A549 (cell line): ENCODE data around the gene ACSF3. TPM values are rescaled to one million over a fixed set of nuclear protein-coding genes. Genes with fewer than 3 reads are reported as not detected.

Experiments
- ATAC-seq, 2 experiments: fragments of 200-7000 bp in 1 of 2; fragments of >200 bp in 1 of 2; cut with Nextera tagmentation in 1 of 2; cut with Tn5 transposase in 1 of 2; 3 replicates each; pipeline versions ENCODE4 v1.8.0 to v1.9.1; 2018 to 2020; ENCODE audit warnings: mild to moderate bottlenecking in 1 of 2, moderate library complexity in 1 of 2
- CTCF ChIA-PET: fragments of 300-600 bp; sonication (Branson Sonifier 250); formaldehyde crosslinking; extraction: SDS; loops from one replicate; lab custom pipeline; 2021; ENCODE audit warnings: antibody characterized with exemption, inconsistent platforms; lab: Yijun Ruan, JAX
- POLR2A ChIA-PET: fragments of 350-600 bp; formaldehyde crosslinking; extraction: SDS; loops from one replicate; lab custom pipeline; 2021; ENCODE audit warnings: antibody characterized with exemption, inconsistent platforms; lab: Yijun Ruan, JAX
- DNase-seq, 2 experiments: peaks; one replicate each; pipeline versions ENCODE4 v3.0.0 to v3.0.0-alpha.2; 2011 to 2016; ENCODE audit warnings: low read depth in 1 of 2, low spot score in 1 of 2
- FAIRE-seq: peaks from 2 replicates; lab custom pipeline; 2011; peaks lifted over from hg19 to GRCh38; lab: Jason Lieb, UNC
- H3K27ac ChIP-seq, 2 experiments: fragments of >200 bp; sonication (Bioruptor Twin); formaldehyde crosslinking; 3 replicates each; pipeline ENCODE4 v1.5.1; 2016 to 2017
- H3K4me1 ChIP-seq: fragments of >200 bp; sonication (Bioruptor Twin); formaldehyde crosslinking; 3 replicates; pipeline ENCODE4 v1.6.1; 2016
- H3K4me2 ChIP-seq: fragments of >200 bp; sonication (Bioruptor Twin); formaldehyde crosslinking; 3 replicates; pipeline ENCODE4 v1.6.1; 2016
- H3K4me3 ChIP-seq: fragments of >200 bp; sonication (Bioruptor Twin); formaldehyde crosslinking; 3 replicates; pipeline ENCODE4 v1.5.1; 2016
- H3K9me3 ChIP-seq: fragments of >200 bp; sonication (Bioruptor Twin); formaldehyde crosslinking; 3 replicates; pipeline ENCODE4 v1.6.1; 2016
- BHLHE40 ChIP-seq: IDR thresholded peaks from 2 replicates; pipeline ENCODE4 v1.6.1; 2012; ENCODE audit warnings: low read depth, low read length, inconsistent platforms
- CEBPB ChIP-seq, 2 experiments: fragments of >200 bp in 1 of 2; sonication (Bioruptor Twin) in 1 of 2; formaldehyde crosslinking in 1 of 2; IDR thresholded peaks; 2 replicates each; pipeline ENCODE4 v1.6.1; 2012 to 2016
- CHD2 ChIP-seq: fragments of 150-350 bp; IDR thresholded peaks from 2 replicates; pipeline ENCODE4 v1.6.1; 2014; ENCODE audit warnings: low read length; ENCODE audit not compliant: partially characterized antibody
- EHMT2 ChIP-seq: fragments of 200-600 bp; sonication (generic); IDR thresholded peaks from 2 replicates; pipeline ENCODE4 v1.6.1; 2016; ENCODE audit warnings: antibody characterized with exemption, low read depth, mild to moderate bottlenecking, moderate library complexity
- EP300 ChIP-seq, 2 experiments: fragments of >200 bp; sonication (Bioruptor Twin); formaldehyde crosslinking; IDR thresholded peaks; 2 replicates in 1 of 2; 3 replicates in 1 of 2; pipeline ENCODE4 v1.6.1; 2016 to 2017
- FOXS1 ChIP-seq: fragments of 250-450 bp; sonication (Bioruptor Pico); IDR thresholded peaks from 2 replicates; pipeline ENCODE4 v1.5.0; 2020; ENCODE audit warnings: mild to moderate bottlenecking, moderate library complexity
- HDAC2 ChIP-seq: fragments of 200-600 bp; sonication (generic); IDR thresholded peaks from 2 replicates; pipeline ENCODE4 v1.6.1; 2016
- HEYL ChIP-seq: fragments of 250-450 bp; sonication (Bioruptor Pico); IDR thresholded peaks from 2 replicates; pipeline ENCODE4 v1.8.0; 2021; ENCODE audit warnings: mild to moderate bottlenecking, moderate library complexity
- JUN ChIP-seq, 2 experiments: fragments of >200 bp; sonication (Bioruptor Twin); formaldehyde crosslinking; IDR thresholded peaks; 2 replicates in 1 of 2; 3 replicates in 1 of 2; pipeline ENCODE4 v1.6.1; 2016 to 2017
- JUNB ChIP-seq: fragments of >200 bp; sonication (Bioruptor Twin); formaldehyde crosslinking; IDR thresholded peaks from 2 replicates; pipeline ENCODE4 v1.6.1; 2016
- KDM1A ChIP-seq: fragments of 200-600 bp; sonication (generic); IDR thresholded peaks from 2 replicates; pipeline ENCODE4 v1.6.1; 2016; ENCODE audit warnings: low read depth, mild to moderate bottlenecking
- MAFK ChIP-seq: fragments of 450-650 bp; IDR thresholded peaks from 2 replicates; pipeline ENCODE4 v1.6.1; 2014; ENCODE audit not compliant: partially characterized antibody
- NFE2L2 ChIP-seq: fragments of 150-350 bp; conservative IDR thresholded peaks from 2 replicates; pipeline ENCODE4 v1.6.1; 2014; ENCODE audit warnings: low read length
- NPAS2 ChIP-seq: fragments of 250-450 bp; sonication (Bioruptor Pico); IDR thresholded peaks from 2 replicates; pipeline ENCODE4 v1.8.0; 2022; ENCODE audit warnings: mild to moderate bottlenecking, moderate library complexity, borderline replicate concordance
- PHF8 ChIP-seq: fragments of 200-600 bp; sonication (generic); IDR thresholded peaks from 2 replicates; pipeline ENCODE4 v1.6.1; 2016; ENCODE audit warnings: low read depth, mild to moderate bottlenecking, antibody characterized with exemption, moderate library complexity, borderline replicate concordance
- POLR2AphosphoS2 ChIP-seq: conservative IDR thresholded peaks from 2 replicates; pipeline ENCODE4 v1.6.1; 2012; ENCODE audit warnings: low read length, improper control_type of control experiment, inconsistent platforms
- RAD21 ChIP-seq, 2 experiments: fragments of >200 bp in 1 of 2; sonication (Bioruptor Twin) in 1 of 2; formaldehyde crosslinking in 1 of 2; IDR thresholded peaks in 1 of 2; conservative IDR thresholded peaks in 1 of 2; 2 replicates in 1 of 2; 3 replicates in 1 of 2; pipeline ENCODE4 v1.6.1; 2012 to 2018; ENCODE audit warnings: inconsistent platforms in 1 of 2
- RCOR1 ChIP-seq: fragments of 150-350 bp; IDR thresholded peaks from 2 replicates; pipeline ENCODE4 v1.6.1; 2014; ENCODE audit warnings: antibody characterized with exemption, low read length, low read depth
- RNF2 ChIP-seq: fragments of 200-600 bp; sonication (generic); IDR thresholded peaks from 2 replicates; pipeline ENCODE4 v1.6.1; 2016; ENCODE audit warnings: low read depth, mild to moderate bottlenecking, antibody characterized with exemption, moderate library complexity, borderline replicate concordance
- SREBF2 ChIP-seq: fragments of 450-650 bp; IDR thresholded peaks from 2 replicates; pipeline ENCODE4 v1.6.1; 2014; ENCODE audit warnings: mild to moderate bottlenecking, moderate library complexity
- TFCP2L1 ChIP-seq: fragments of 250-450 bp; sonication (Bioruptor Pico); IDR thresholded peaks from 2 replicates; pipeline ENCODE4 v1.5.0; 2021; ENCODE audit warnings: mild to moderate bottlenecking
- TP53 ChIP-seq: fragments of 250-450 bp; sonication (Bioruptor Pico); IDR thresholded peaks from 2 replicates; pipeline ENCODE4 v1.5.0; 2021; ENCODE audit warnings: mild to moderate bottlenecking, moderate library complexity
- ZC3H11A ChIP-seq: fragments of 450-650 bp; IDR thresholded peaks from 2 replicates; pipeline ENCODE4 v1.6.1; 2014; ENCODE audit warnings: antibody characterized with exemption, mild to moderate bottlenecking
- ZNF302 ChIP-seq: fragments of 250-450 bp; sonication (Bioruptor Pico); IDR thresholded peaks from 2 replicates; pipeline ENCODE4 v1.9.0; 2021; ENCODE audit warnings: inconsistent platforms, mild to moderate bottlenecking, moderate library complexity
- ZSCAN20 ChIP-seq: fragments of 250-450 bp; sonication (Bioruptor Pico); IDR thresholded peaks from 2 replicates; pipeline ENCODE4 v1.8.0; 2022; ENCODE audit warnings: mild to moderate bottlenecking, moderate library complexity
- WGBS: methylation state at CpG from one replicate; pipeline ENCODE4 v1.1.6; 2017; ENCODE audit errors: missing lambda C conversion rate; 5-methylcytosine and 5-hydroxymethylcytosine counted together
- polyA plus RNA-seq, 4 experiments: library from polyadenylated mRNA; depleted of rRNA in 3 of 4; stranded (reverse); fragments of >200 nt; fragmentation: RNase III in 1 of 4; extraction: RNeasy Plus Mini Kit Qiagen cat#74134 plus additional on column Dnase treatment in 1 of 4; gene quantifications; 2 replicates in 3 of 4; 3 replicates in 1 of 4; pipeline ENCODE4 v1.2.3, GENCODE V29; 2011 to 2017
- TF ChIP-seq, protein P1 (sequence below): fragments of 150-350 bp; IDR thresholded peaks from 2 replicates; pipeline ENCODE4 v1.6.1; 2014; ENCODE audit warnings: low read depth, mild to moderate bottlenecking, low read length
- TF ChIP-seq, protein P2 (sequence below): fragments of 250-450 bp; sonication (Bioruptor Pico); IDR thresholded peaks from 2 replicates; pipeline ENCODE4 v1.5.0; 2021; ENCODE audit warnings: mild to moderate bottlenecking, moderate library complexity, borderline replicate concordance
- TF ChIP-seq, protein P3 (sequence below): fragments of >200 bp; sonication (Bioruptor Twin); formaldehyde crosslinking; IDR thresholded peaks from 3 replicates; pipeline ENCODE4 v1.5.1; 2016
- TF ChIP-seq, protein P4 (sequence below): fragments of >200 bp; sonication (Bioruptor Twin); formaldehyde crosslinking; IDR thresholded peaks from 2 replicates; pipeline ENCODE4 v1.6.1; 2016
- TF ChIP-seq, protein P5 (sequence below): fragments of 250-450 bp; sonication (Bioruptor Pico); IDR thresholded peaks from 2 replicates; pipeline ENCODE4 v1.5.0; 2020; ENCODE audit warnings: low read depth, mild to moderate bottlenecking, moderate library complexity

ACSF3 gene
- polyA plus RNA-seq, 2 of the 4 experiments (the other 2 are of a cell fraction): 9.8 to 13.1 TPM

DNA sequence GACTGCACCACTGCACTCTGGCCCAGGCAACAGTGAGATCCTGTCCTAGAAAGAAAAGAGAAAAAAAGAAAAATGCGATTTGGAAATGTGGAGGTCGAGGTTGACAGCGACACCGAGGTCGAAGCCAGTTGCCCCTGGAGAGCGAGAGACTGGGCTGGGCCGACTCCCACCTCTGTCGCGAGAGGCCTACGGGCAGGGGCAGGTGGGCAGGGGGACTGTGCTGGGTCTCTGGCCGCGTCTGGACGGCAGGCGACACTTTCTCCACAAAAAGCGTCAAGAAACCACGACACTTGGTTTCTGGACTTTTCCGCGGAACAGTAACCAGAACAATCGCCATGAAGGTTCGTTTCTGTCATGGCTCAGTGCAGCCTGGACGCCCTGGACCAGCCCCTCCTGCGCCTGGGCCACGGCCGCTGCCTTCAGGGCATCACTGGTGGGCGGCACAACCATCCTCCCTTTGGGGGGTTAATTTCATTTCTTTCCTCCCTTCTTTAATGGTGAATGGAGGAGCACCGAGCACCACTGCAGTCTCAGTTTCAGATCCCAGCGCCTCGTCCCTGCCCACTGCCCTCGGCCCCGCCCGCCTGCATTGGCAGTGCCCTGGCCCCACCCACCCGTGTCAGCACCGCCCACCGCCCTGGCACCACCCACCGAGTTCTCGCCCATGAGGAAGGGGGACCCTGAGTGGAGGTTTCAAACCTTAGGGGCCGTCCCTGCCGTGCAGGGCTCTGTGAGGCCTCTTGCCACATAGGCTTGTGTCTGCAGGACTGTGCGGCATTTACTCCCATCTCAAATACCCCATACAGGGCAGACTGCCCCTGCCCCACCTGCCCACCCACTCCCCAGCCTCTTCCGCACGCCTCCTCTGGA lies 59.4 kb downstream of the ACSF3 start:
- ChIA-PET POLR2A (no interaction called here), CTCF (interaction anchor here (3.6 kb wide), 1 partner anchor 14 kb away, joined by 21 read pairs; no protein-coding TSS in a partner anchor)
- H3K4me1 ChIP-seq: no peaks in the 10 kb centered on the region
- no peak overlapping the region for H3K27ac ChIP-seq
- FAIRE-seq (no peak), DNase-seq (no peak), ATAC-seq (peak; percentile 5 to 39; a peak in 3 of 6 replicates)
- TF ChIP-seq ZNF302 (CRISPR knock-in tag) (no peak), PHF8 (no peak), RNF2 (no peak), NPAS2 (CRISPR knock-in tag) (no peak), RAD21 (conservative IDR thresholded peaks at IDR 0.05 in 1 of 2, IDR thresholded peaks at IDR 0.05 in 1 of 2) (no peak), NFE2L2 (no peak), TFCP2L1 (CRISPR knock-in tag) (no peak), EP300 (IDR thresholded peaks at IDR 0.05) (no peak), KDM1A (no peak), CEBPB (IDR thresholded peaks at IDR 0.05) (no peak), RCOR1 (no peak), SREBF2 (no peak), BHLHE40 (no peak), ZSCAN20 (CRISPR knock-in tag) (no peak), TP53 (CRISPR knock-in tag) (no peak), HDAC2 (no peak)
- TF ChIP-seq, protein P1, sequence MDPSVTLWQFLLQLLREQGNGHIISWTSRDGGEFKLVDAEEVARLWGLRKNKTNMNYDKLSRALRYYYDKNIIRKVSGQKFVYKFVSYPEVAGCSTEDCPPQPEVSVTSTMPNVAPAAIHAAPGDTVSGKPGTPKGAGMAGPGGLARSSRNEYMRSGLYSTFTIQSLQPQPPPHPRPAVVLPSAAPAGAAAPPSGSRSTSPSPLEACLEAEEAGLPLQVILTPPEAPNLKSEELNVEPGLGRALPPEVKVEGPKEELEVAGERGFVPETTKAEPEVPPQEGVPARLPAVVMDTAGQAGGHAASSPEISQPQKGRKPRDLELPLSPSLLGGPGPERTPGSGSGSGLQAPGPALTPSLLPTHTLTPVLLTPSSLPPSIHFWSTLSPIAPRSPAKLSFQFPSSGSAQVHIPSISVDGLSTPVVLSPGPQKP: no peak
- TF ChIP-seq, protein P2, sequence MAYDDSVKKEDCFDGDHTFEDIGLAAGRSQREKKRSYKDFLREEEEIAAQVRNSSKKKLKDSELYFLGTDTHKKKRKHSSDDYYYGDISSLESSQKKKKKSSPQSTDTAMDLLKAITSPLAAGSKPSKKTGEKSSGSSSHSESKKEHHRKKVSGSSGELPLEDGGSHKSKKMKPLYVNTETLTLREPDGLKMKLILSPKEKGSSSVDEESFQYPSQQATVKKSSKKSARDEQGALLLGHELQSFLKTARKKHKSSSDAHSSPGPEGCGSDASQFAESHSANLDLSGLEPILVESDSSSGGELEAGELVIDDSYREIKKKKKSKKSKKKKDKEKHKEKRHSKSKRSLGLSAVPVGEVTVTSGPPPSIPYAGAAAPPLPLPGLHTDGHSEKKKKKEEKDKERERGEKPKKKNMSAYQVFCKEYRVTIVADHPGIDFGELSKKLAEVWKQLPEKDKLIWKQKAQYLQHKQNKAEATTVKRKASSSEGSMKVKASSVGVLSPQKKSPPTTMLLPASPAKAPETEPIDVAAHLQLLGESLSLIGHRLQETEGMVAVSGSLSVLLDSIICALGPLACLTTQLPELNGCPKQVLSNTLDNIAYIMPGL (CRISPR knock-in tag): no peak
- TF ChIP-seq, protein P3, sequence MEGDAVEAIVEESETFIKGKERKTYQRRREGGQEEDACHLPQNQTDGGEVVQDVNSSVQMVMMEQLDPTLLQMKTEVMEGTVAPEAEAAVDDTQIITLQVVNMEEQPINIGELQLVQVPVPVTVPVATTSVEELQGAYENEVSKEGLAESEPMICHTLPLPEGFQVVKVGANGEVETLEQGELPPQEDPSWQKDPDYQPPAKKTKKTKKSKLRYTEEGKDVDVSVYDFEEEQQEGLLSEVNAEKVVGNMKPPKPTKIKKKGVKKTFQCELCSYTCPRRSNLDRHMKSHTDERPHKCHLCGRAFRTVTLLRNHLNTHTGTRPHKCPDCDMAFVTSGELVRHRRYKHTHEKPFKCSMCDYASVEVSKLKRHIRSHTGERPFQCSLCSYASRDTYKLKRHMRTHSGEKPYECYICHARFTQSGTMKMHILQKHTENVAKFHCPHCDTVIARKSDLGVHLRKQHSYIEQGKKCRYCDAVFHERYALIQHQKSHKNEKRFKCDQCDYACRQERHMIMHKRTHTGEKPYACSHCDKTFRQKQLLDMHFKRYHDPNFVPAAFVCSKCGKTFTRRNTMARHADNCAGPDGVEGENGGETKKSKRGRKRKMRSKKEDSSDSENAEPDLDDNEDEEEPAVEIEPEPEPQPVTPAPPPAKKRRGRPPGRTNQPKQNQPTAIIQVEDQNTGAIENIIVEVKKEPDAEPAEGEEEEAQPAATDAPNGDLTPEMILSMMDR: no peak
- 92% methylated on average over 32 of the region's 41 CpGs for WGBS
- peaks cover 3% of the 10 kb centered on the region; the same call in 1 of the 3 replicates for H3K9me3 ChIP-seq
- no peak overlapping the region for H3K4me2 ChIP-seq
- no peak overlapping the region for H3K4me3 ChIP-seq

DNA sequence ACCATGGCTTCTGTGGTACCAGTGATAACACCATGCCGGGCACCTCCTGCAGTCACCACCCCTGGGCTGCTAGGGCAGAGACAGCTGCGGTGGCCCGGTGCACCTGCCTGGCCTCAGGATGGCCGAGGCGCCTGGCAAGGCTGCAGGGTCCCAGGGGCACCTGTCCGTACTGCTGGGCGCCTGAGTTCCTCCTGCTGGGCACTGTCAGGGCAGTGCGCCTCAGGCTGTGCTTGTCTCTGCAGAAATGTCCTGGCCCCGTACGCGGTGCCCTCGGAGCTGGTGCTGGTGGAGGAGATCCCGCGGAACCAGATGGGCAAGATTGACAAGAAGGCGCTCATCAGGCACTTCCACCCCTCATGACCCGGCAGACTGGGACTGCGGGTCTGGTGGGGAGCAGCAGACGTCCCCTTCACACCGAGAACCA lies 60.2 kb downstream of the ACSF3 start:
- ATAC-seq: peak; percentile 9 to 13; a peak in 2 of 6 replicates
- POLR2A ChIA-PET: no interaction called here
- WGBS: 89% methylated on average over 10 of the region's 19 CpGs

More for the DNA sequence above, 60.2 kb downstream of the ACSF3 start:
- Histone ChIP-seq H3K27ac (no peak overlapping the region), H3K4me2 (no peak overlapping the region), H3K9me3 (peaks cover 4% of the 10 kb centered on the region; the same call in 2 of the 3 replicates), H3K4me1 (no peaks in the 10 kb centered on the region), H3K4me3 (no peak overlapping the region)
- no peak for DNase-seq
- TF ChIP-seq NFE2L2: no peak
- TF ChIP-seq RCOR1: no peak
- TF ChIP-seq, protein P4, sequence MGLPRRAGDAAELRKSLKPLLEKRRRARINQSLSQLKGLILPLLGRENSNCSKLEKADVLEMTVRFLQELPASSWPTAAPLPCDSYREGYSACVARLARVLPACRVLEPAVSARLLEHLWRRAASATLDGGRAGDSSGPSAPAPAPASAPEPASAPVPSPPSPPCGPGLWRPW: no peak
- TF ChIP-seq, protein P5, sequence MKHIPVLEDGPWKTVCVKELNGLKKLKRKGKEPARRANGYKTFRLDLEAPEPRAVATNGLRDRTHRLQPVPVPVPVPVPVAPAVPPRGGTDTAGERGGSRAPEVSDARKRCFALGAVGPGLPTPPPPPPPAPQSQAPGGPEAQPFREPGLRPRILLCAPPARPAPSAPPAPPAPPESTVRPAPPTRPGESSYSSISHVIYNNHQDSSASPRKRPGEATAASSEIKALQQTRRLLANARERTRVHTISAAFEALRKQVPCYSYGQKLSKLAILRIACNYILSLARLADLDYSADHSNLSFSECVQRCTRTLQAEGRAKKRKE (CRISPR knock-in tag): no peak
- no peak for TF ChIP-seq FOXS1 (CRISPR knock-in tag)
- TF ChIP-seq JUNB: no peak
- no peak for TF ChIP-seq MAFK
- no peak for TF ChIP-seq ZC3H11A
- TF ChIP-seq HEYL (CRISPR knock-in tag): no peak
- TF ChIP-seq EHMT2: no peak
- no peak for TF ChIP-seq JUN (IDR thresholded peaks at IDR 0.05)
- no peak for TF ChIP-seq CHD2
- no peak for TF ChIP-seq TFCP2L1 (CRISPR knock-in tag)
- TF ChIP-seq POLR2AphosphoS2: no peak
- CTCF ChIA-PET: interaction anchor here (1.1 to 3.6 kb wide), 2 partner anchors 13 to 62 kb away, joined by 3 to 21 read pairs; no protein-coding TSS in a partner anchor
- no peak for FAIRE-seq
